ENCODE results near the gene SLC25A21. TPM values are rescaled to one million over a fixed set of nuclear protein-coding genes. Genes with fewer than 3 reads are reported as not detected.

The SLC25A21 gene
- total and polyA plus RNA-seq, 10 of the 15 experiments (the other 5 are each of a cell fraction or from before 2014, with no cell fraction given): 0.06 to 0.72 (median 0.17) TPM; not detected in 3

DNA sequence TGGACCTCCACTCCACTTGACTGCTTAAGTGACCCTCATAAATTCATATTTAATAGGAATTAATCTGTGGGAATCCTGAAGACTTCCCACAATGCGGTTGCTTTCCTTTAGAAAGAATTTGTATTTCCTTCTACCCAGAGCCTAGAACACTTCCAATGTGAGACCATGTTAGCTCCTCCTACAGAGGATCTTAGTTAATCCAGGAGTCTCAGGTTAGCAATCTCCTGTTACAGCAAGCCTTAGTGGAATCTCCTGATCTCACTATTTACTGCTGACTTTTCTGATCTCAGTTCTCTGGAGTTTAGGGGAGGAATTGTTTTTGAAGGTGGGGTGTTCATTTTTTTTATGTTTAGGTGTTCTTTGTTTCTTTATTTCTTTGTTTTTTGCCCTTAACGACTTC, 186.0 kb downstream of the SLC25A21 start:
- Histone ChIP-seq H3K36me3 (ENCODE audit: control insufficient read depth in 2 of 2, insufficient read depth in 2 of 2, low read length in 1 of 2) (no peaks in the 10 kb centered on the region), H3K27ac (ENCODE audit: control insufficient read depth, insufficient read depth) (no peak overlapping the region), H3K79me2 (ENCODE audit: control insufficient read depth, insufficient read depth, low read length) (no peaks in the 10 kb centered on the region), H4K20me1 (ENCODE audit: control insufficient read depth, insufficient read depth) (no peaks in the 10 kb centered on the region), H3K27me3 (replicated peaks in 1 of 2; ENCODE audit: control insufficient read depth in 2 of 2, insufficient read depth in 2 of 2, low read length in 1 of 2) (no peaks in the 10 kb centered on the region), H3K4me1 (ENCODE audit: control insufficient read depth, insufficient read depth, low read length) (no peaks in the 10 kb centered on the region), H3K4me3 (no peak overlapping the region), H3K9ac (ENCODE audit: control insufficient read depth, insufficient read depth, low read length) (no peak overlapping the region), H2AFZ (ENCODE audit: control insufficient read depth, low read depth, low read length) (no peak overlapping the region), H3K4me2 (ENCODE audit: control insufficient read depth, insufficient read depth) (no peak overlapping the region), H3K9me3 (replicated peaks; ENCODE audit: control insufficient read depth, insufficient read depth, low read length) (no peaks in the 10 kb centered on the region)
- SMC1A ChIA-PET (ENCODE audit: uncharacterized antibody, unreplicated experiment): no interaction called here
- CTCF ChIA-PET: no interaction called here
- ATAC-seq (no peak), DNase-seq (ENCODE audit: low read depth, low spot score) (no peak), FAIRE-seq (no peak)
- RAD21 ChIA-PET (ENCODE audit: unreplicated experiment): no interaction called here
- in situ Hi-C loops (cut with MboI): no loop called here
- no TSS peak for BruUV-seq (replicated peaks)
- TF ChIP-seq PAX5 (IDR thresholded peaks at IDR 0.05; ENCODE audit: borderline replicate concordance, low read depth, low read length) (no peak), CHD1 (IDR thresholded peaks at IDR 0.05; ENCODE audit: low read depth, low read length) (no peak), POLR2AphosphoS2 (IDR thresholded peaks at IDR 0.05; ENCODE audit: low read depth, low read length) (no peak), BMI1 (IDR thresholded peaks at IDR 0.05; ENCODE audit: borderline replicate concordance) (no peak), MXI1 (IDR thresholded peaks at IDR 0.05; ENCODE audit: low read depth, low read length) (no peak), BCL11A (IDR thresholded peaks at IDR 0.05; ENCODE audit: low read depth, low read length) (no peak), CREB1 (IDR thresholded peaks at IDR 0.05; ENCODE audit: low read depth) (no peak), SP1 (IDR thresholded peaks at IDR 0.05; ENCODE audit: low read depth, low read length) (no peak), ZNF384 (IDR thresholded peaks at IDR 0.05; ENCODE audit: borderline replicate concordance, low read depth, low read length) (no peak), ZBED1 (IDR thresholded peaks at IDR 0.05; ENCODE audit: borderline replicate concordance) (no peak), ZNF622 (IDR thresholded peaks at IDR 0.05) (no peak), TARDBP (IDR thresholded peaks at IDR 0.05; ENCODE audit: borderline replicate concordance) (no peak), FOXK2 (IDR thresholded peaks at IDR 0.05) (no peak), NR2C1 (IDR thresholded peaks at IDR 0.05) (no peak), TCF7 (IDR thresholded peaks at IDR 0.05; ENCODE audit: borderline replicate concordance) (no peak)
- TF ChIP-seq, protein P1, sequence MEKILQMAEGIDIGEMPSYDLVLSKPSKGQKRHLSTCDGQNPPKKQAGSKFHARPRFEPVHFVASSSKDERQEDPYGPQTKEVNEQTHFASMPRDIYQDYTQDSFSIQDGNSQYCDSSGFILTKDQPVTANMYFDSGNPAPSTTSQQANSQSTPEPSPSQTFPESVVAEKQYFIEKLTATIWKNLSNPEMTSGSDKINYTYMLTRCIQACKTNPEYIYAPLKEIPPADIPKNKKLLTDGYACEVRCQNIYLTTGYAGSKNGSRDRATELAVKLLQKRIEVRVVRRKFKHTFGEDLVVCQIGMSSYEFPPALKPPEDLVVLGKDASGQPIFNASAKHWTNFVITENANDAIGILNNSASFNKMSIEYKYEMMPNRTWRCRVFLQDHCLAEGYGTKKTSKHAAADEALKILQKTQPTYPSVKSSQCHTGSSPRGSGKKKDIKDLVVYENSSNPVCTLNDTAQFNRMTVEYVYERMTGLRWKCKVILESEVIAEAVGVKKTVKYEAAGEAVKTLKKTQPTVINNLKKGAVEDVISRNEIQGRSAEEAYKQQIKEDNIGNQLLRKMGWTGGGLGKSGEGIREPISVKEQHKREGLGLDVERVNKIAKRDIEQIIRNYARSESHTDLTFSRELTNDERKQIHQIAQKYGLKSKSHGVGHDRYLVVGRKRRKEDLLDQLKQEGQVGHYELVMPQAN (conservative IDR thresholded peaks at IDR 0.05): no peak
- TF ChIP-seq, protein P2, sequence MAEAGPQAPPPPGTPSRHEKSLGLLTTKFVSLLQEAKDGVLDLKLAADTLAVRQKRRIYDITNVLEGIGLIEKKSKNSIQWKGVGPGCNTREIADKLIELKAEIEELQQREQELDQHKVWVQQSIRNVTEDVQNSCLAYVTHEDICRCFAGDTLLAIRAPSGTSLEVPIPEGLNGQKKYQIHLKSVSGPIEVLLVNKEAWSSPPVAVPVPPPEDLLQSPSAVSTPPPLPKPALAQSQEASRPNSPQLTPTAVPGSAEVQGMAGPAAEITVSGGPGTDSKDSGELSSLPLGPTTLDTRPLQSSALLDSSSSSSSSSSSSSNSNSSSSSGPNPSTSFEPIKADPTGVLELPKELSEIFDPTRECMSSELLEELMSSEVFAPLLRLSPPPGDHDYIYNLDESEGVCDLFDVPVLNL (IDR thresholded peaks at IDR 0.05; ENCODE audit: low read depth, low read length): no peak
- TF ChIP-seq, protein P3, sequence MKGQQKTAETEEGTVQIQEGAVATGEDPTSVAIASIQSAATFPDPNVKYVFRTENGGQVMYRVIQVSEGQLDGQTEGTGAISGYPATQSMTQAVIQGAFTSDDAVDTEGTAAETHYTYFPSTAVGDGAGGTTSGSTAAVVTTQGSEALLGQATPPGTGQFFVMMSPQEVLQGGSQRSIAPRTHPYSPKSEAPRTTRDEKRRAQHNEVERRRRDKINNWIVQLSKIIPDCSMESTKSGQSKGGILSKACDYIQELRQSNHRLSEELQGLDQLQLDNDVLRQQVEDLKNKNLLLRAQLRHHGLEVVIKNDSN (IDR thresholded peaks at IDR 0.05; ENCODE audit: borderline replicate concordance, extremely low read length, insufficient read depth, low read depth, low read length): no peak
- intact Hi-C loops (cut with micrococcal nuclease; ENCODE audit: unreplicated experiment): no loop called here
- 17% methylated on average over 2 of the region's 2 CpGs for WGBS (ENCODE audit: insufficient coverage, insufficient replicate concordance, low lambda C conversion rate, missing lambda C conversion rate)
- POLR2A ChIA-PET: no interaction called here

All from GM12878 (cell line).